Keratinocyte (primary cell): ENCODE measurements around the gene FRMD6. TPM values are rescaled to one million over a fixed set of nuclear protein-coding genes. Genes with fewer than 3 reads are reported as not detected.

Experiments used
- DNase-seq: peaks from one replicate; pipeline ENCODE4 v3.0.0-alpha.2; 2011; ENCODE audit warnings: low read depth, missing footprints, low spot score
- FAIRE-seq: peaks from 2 replicates; lab custom pipeline; 2011; peaks lifted over from hg19 to GRCh38; lab: Jason Lieb, UNC
- H2AFZ ChIP-seq: 2 replicates; pipeline ENCODE4 v1.6.0; 2012; ENCODE audit warnings: low read length, control low read depth, inconsistent platforms; ENCODE audit not compliant: control insufficient read depth
- H3K27ac ChIP-seq: 2 replicates; pipeline ENCODE4 v1.5.1; 2011; ENCODE audit warnings: low read length; ENCODE audit not compliant: control insufficient read depth, insufficient read depth
- H3K27me3 ChIP-seq: 3 replicates; pipeline ENCODE4 v1.6.0; 2011; ENCODE audit warnings: low read length; ENCODE audit not compliant: control insufficient read depth, insufficient read depth; ENCODE audit errors: extremely low read depth
- H3K36me3 ChIP-seq, 2 experiments: 2 replicates in 1 of 2; 3 replicates in 1 of 2; pipeline ENCODE4 v1.5.1; 2011; ENCODE audit warnings: low read length in 2 of 2, mild to moderate bottlenecking in 1 of 2; ENCODE audit not compliant: control insufficient read depth in 2 of 2, insufficient read depth in 2 of 2; ENCODE audit errors: extremely low read depth in 1 of 2
- H3K4me1 ChIP-seq: 3 replicates; pipeline ENCODE4 v1.5.1; 2011; ENCODE audit warnings: low read length; ENCODE audit not compliant: control insufficient read depth, insufficient read depth; ENCODE audit errors: extremely low read depth
- H3K4me2 ChIP-seq: 3 replicates; pipeline ENCODE4 v1.6.0; 2011; ENCODE audit warnings: low read depth, low read length; ENCODE audit not compliant: control insufficient read depth, insufficient read depth; ENCODE audit errors: extremely low read depth
- H3K4me3 ChIP-seq, 3 experiments: fragments of 200-600 bp in 1 of 3; sonication (generic) in 1 of 3; 2 replicates in 2 of 3; 3 replicates in 1 of 3; pipeline ENCODE4 v1.5.1; 2011 to 2016; ENCODE audit warnings: low read length in 3 of 3, mild to moderate bottlenecking in 3 of 3, control low read depth in 2 of 3, inconsistent platforms in 1 of 3, low read depth in 1 of 3, mixed read lengths in 1 of 3, mixed run types in 1 of 3, moderate library complexity in 1 of 3; ENCODE audit not compliant: control insufficient read depth in 2 of 3, insufficient read depth in 2 of 3; ENCODE audit errors: extremely low read depth in 1 of 3
- H3K79me2 ChIP-seq: 2 replicates; pipeline ENCODE4 v1.6.0; 2012; ENCODE audit warnings: low read length; ENCODE audit not compliant: control insufficient read depth, insufficient read depth
- H3K9ac ChIP-seq: 3 replicates; pipeline ENCODE4 v1.6.0; 2011; ENCODE audit warnings: low read length; ENCODE audit not compliant: control insufficient read depth, insufficient read depth; ENCODE audit errors: extremely low read depth
- H3K9me1 ChIP-seq: 3 replicates; pipeline ENCODE4 v1.6.0; 2011; ENCODE audit warnings: low read length; ENCODE audit not compliant: control insufficient read depth, insufficient read depth; ENCODE audit errors: extremely low read depth
- H3K9me3 ChIP-seq: 2 replicates; pipeline ENCODE4 v1.5.1; 2012; ENCODE audit warnings: low read depth, low read length; ENCODE audit not compliant: control insufficient read depth
- H4K20me1 ChIP-seq: 3 replicates; pipeline ENCODE4 v1.6.0; 2011; ENCODE audit warnings: low read length; ENCODE audit not compliant: control insufficient read depth, insufficient read depth; ENCODE audit errors: extremely low read depth
- CTCF ChIP-seq, 3 experiments: IDR thresholded peaks in 1 of 3; conservative IDR thresholded peaks in 1 of 3; optimal IDR thresholded peaks in 1 of 3; 2 replicates in 2 of 3; 3 replicates in 1 of 3; pipeline versions ENCODE3 to v1.5.1; 2011; ENCODE audit warnings: low read length in 3 of 3, mild to moderate bottlenecking in 3 of 3, moderate library complexity in 2 of 3, control low read depth in 1 of 3, inconsistent platforms in 1 of 3; ENCODE audit not compliant: insufficient read depth in 2 of 3; ENCODE audit errors: extremely low read depth in 1 of 3
- EZH2 ChIP-seq: IDR thresholded peaks from one replicate; pipeline ENCODE4 v1.6.1; 2012; ENCODE audit warnings: inconsistent platforms, mild to moderate bottlenecking, low read length, moderate library complexity
- dilution Hi-C: fragments of 300-500 bp; cut with MboI; formaldehyde crosslinking; loops from one replicate; pipeline ENCODE4 v1.7.0; 2020; ENCODE audit warnings: low sequenced_read_pairs; ENCODE audit not compliant: extremely low pct_ligation_motif_present
- polyA plus RNA-seq, 5 experiments: library from polyadenylated mRNA; depleted of rRNA in 3 of 5; stranded (reverse) in 3 of 5; stranded (forward) in 1 of 5; unstranded in 1 of 5; fragments of >200 nt; gene quantifications; 1 replicate in 1 of 5; 2 replicates in 3 of 5; 3 replicates in 1 of 5; pipeline versions ENCODE4 v1.2.1 to v1.2.3, GENCODE V29; 2011 to 2012; ENCODE audit warnings: missing spikeins in 2 of 5, low read depth in 1 of 5, low replicate concordance in 1 of 5

Gene FRMD6
- polyA plus RNA-seq, 1 donor (not counting 4 experiments of a cell fraction or from before 2014, with no cell fraction given) = 120 TPM

- no peaks in the 10 kb centered on the region for H3K9me3 ChIP-seq
- no peak overlapping the region for H3K27ac ChIP-seq
- TF ChIP-seq EZH2 = no peak
- TF ChIP-seq CTCF (optimal IDR thresholded peaks at IDR 0.05 in 1 of 3, IDR thresholded peaks at IDR 0.05 in 1 of 3, conservative IDR thresholded peaks at IDR 0.05 in 1 of 3; ENCODE audit: extremely low read depth in 1 of 3, insufficient read depth in 2 of 3, low read length in 3 of 3) = no peak
- H3K4me2 ChIP-seq = no peak overlapping the region
- H3K79me2 ChIP-seq = peaks cover 43% of the 10 kb centered on the region
- dilution Hi-C loops = no loop called here
- H3K36me3 ChIP-seq = peaks cover 8 to 10% of the 10 kb centered on the region in 2 experiments
- H4K20me1 ChIP-seq = no peaks in the 10 kb centered on the region
- DNase-seq (no peak), FAIRE-seq (no peak)
- H2AFZ ChIP-seq = no peak overlapping the region
- no peaks in the 10 kb centered on the region for H3K27me3 ChIP-seq
- H3K4me1 ChIP-seq = peaks cover 3% of the 10 kb centered on the region
- no peaks in the 10 kb centered on the region for H3K9me1 ChIP-seq
- H3K9ac ChIP-seq = no peak overlapping the region
- no peak overlapping the region for H3K4me3 ChIP-seq
These were observed 24.4 kb upstream of the FRMD6 start for GRCh38 chr14:51627313-51627712.

GRCh38 chr14:51628238-51628637 lies 23.5 kb upstream of the FRMD6 start:
- FAIRE-seq = no peak
- Histone ChIP-seq H4K20me1 (no peaks in the 10 kb centered on the region), H3K79me2 (peaks cover 36% of the 10 kb centered on the region), H3K4me3 (no peak overlapping the region), H3K36me3 (peaks cover 4 to 7% of the 10 kb centered on the region in 2 experiments), H3K9ac (no peak overlapping the region), H3K9me1 (no peaks in the 10 kb centered on the region), H3K4me2 (no peak overlapping the region), H3K27me3 (no peaks in the 10 kb centered on the region), H3K4me1 (peaks cover 10% of the 10 kb centered on the region), H3K9me3 (no peaks in the 10 kb centered on the region), H3K27ac (no peak overlapping the region), H2AFZ (no peak overlapping the region)
- dilution Hi-C loops = no loop called here
- TF ChIP-seq CTCF (optimal IDR thresholded peaks at IDR 0.05 in 1 of 3, IDR thresholded peaks at IDR 0.05 in 1 of 3, conservative IDR thresholded peaks at IDR 0.05 in 1 of 3; ENCODE audit: extremely low read depth in 1 of 3, insufficient read depth in 2 of 3, low read length in 3 of 3) = no peak
- no peak for TF ChIP-seq EZH2
- no peak for DNase-seq
